HG03280 (cell line): Measurements from ENCODE around the gene SUSD3.
"Not testable (repeated sequence)": the region's sequence is repeated elsewhere in the genome, so short reads cannot be mapped to it uniquely, and the experiment has no call there.

ENCODE experiments used
- ATAC-seq: cut with Tn5 transposase; IDR thresholded peaks from one replicate; pipeline ENCODE4 v1.9.1; 2021; ENCODE audit warnings: mild to moderate bottlenecking, moderate library complexity; ENCODE audit not compliant: unreplicated experiment

Gene SUSD3

GRCh38 chr9:93058355-93059010 lies at the start of gene SUSD3:
Gene SUSD3 (plus strand): TSS chr9:93058701. CDS start chr9:93058743, 42 bp downstream.
- ATAC-seq, result peak; percentile 51

GRCh38 chr9:93009337-93010015 lies 49.0 kb upstream of the SUSD3 start:
- no peak for ATAC-seq

- ATAC-seq, result no peak
Measured at GRCh38 chr9:93010056-93010455, 48.4 kb upstream of the SUSD3 start.

GRCh38 chr9:93010704-93011103 lies 47.8 kb upstream of the SUSD3 start:
- no peak for ATAC-seq

- ATAC-seq, result no peak
Measured at GRCh38 chr9:93011114-93011513, 47.4 kb upstream of the SUSD3 start.

GRCh38 chr9:93012963-93013855 lies 45.3 kb upstream of the SUSD3 start:
- ATAC-seq, result no peak

GRCh38 chr9:93013856-93014582 lies 44.5 kb upstream of the SUSD3 start:
- no peak for ATAC-seq

- not testable (repeated sequence) for ATAC-seq
Measured at GRCh38 chr9:93015190-93015589, 43.3 kb upstream of the SUSD3 start.

GRCh38 chr9:93017621-93018020 lies 40.9 kb upstream of the SUSD3 start:
- no peak for ATAC-seq

GRCh38 chr9:93020151-93020550 lies 38.4 kb upstream of the SUSD3 start:
- no peak for ATAC-seq

- no peak for ATAC-seq
Measured at GRCh38 chr9:93020771-93021670, 37.5 kb upstream of the SUSD3 start.

- ATAC-seq, result no peak
Measured at GRCh38 chr9:93022066-93022465, 36.4 kb upstream of the SUSD3 start.

- ATAC-seq, result no peak
Measured at GRCh38 chr9:93022721-93023520, 35.6 kb upstream of the SUSD3 start.

- ATAC-seq, result no peak
Measured at GRCh38 chr9:93023521-93023815, 35.0 kb upstream of the SUSD3 start.

GRCh38 chr9:93024646-93024910 lies 33.9 kb upstream of the SUSD3 start:
- ATAC-seq, result no peak

GRCh38 chr9:93024986-93025630 lies 33.4 kb upstream of the SUSD3 start:
- ATAC-seq, result no peak

GRCh38 chr9:93025736-93026135 lies 32.8 kb upstream of the SUSD3 start:
- ATAC-seq, result no peak

GRCh38 chr9:93026640-93027039 lies 31.9 kb upstream of the SUSD3 start:
- no peak for ATAC-seq

GRCh38 chr9:93027750-93028149 lies 30.8 kb upstream of the SUSD3 start:
- no peak for ATAC-seq
